Measurements from ENCODE around the gene BCKDHA. TPM values are rescaled to one million over a fixed set of nuclear protein-coding genes. Genes with fewer than 3 reads are reported as not detected.

The BCKDHA gene
- total and polyA plus RNA-seq, 9 of the 15 experiments (the other 6 are each of a cell fraction or from before 2014, with no cell fraction given), result 4.5 to 52.5 (median 14.1) TPM

DNA sequence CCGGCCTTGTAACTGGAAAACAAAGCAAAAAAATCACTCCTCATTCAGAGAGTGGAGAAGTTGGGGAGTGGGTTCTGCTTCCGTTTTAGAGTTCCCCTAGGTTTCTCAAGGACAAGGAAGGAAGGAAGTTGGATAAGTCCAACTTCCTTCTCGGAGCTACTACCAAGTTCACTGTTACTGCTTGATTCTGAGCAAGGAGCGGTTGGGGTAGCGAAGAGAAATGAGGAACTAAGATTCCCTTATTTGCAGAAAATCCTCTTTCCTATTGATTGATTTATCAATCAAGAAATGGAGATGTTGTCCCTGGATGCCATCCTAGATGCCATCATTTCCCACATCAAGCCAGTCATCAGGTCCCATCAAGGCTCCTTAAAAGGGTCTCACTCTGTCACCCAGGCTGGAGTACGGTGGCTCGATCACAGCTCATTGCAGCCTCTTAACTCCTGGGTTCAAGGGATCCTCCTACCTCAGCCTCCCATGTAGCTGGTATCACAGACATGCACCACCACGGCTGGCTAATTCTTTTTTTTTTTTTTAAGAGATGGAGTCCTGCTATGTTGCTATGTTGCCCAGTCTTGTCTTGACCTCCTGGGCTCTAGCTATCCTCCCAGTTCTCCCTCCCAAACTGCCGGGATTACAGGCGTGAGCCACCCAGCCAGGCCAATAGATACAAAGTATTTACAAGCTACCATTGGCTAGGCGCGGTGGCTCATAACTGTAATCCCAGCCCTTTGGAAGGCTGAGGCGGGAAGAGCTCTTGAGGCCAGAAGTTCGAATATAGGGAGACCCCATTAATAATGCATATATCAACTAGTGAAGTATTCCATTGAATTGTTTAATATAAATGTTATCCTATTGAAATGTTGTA is 32.9 kb upstream of the BCKDHA start (continued):
- TF ChIP-seq ZNF253 (CRISPR knock-in tag; conservative IDR thresholded peaks at IDR 0.05), result no peak
- no peak for TF ChIP-seq SAFB (IDR thresholded peaks at IDR 0.05; ENCODE audit: borderline replicate concordance, low read depth, low read length)
- TF ChIP-seq SMARCA5 (IDR thresholded peaks at IDR 0.05), result peak; percentile 50; the same call in 1 of the 2 replicates
- TF ChIP-seq, protein P1, sequence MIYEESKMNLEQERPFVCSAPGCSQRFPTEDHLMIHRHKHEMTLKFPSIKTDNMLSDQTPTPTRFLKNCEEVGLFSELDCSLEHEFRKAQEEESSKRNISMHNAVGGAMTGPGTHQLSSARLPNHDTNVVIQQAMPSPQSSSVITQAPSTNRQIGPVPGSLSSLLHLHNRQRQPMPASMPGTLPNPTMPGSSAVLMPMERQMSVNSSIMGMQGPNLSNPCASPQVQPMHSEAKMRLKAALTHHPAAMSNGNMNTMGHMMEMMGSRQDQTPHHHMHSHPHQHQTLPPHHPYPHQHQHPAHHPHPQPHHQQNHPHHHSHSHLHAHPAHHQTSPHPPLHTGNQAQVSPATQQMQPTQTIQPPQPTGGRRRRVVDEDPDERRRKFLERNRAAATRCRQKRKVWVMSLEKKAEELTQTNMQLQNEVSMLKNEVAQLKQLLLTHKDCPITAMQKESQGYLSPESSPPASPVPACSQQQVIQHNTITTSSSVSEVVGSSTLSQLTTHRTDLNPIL (CRISPR knock-in tag; IDR thresholded peaks at IDR 0.05), result no peak
- TF ChIP-seq ZNF217 (CRISPR knock-in tag; IDR thresholded peaks at IDR 0.05), result no peak
- TF ChIP-seq SNIP1 (IDR thresholded peaks at IDR 0.05; ENCODE audit: low read depth), result no peak
- TF ChIP-seq, protein P2, sequence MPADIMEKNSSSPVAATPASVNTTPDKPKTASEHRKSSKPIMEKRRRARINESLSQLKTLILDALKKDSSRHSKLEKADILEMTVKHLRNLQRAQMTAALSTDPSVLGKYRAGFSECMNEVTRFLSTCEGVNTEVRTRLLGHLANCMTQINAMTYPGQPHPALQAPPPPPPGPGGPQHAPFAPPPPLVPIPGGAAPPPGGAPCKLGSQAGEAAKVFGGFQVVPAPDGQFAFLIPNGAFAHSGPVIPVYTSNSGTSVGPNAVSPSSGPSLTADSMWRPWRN (IDR thresholded peaks at IDR 0.05; ENCODE audit: low read depth), result 0 out of 2 replicates have a peak, but pooled peaks have one; percentile 12
- TF ChIP-seq SOX6 (IDR thresholded peaks at IDR 0.05), result no peak
- no peak for TF ChIP-seq POLR2A (conservative IDR thresholded peaks at IDR 0.05)
- no peak for TF ChIP-seq TARDBP (IDR thresholded peaks at IDR 0.05)
- TF ChIP-seq RB1 (IDR thresholded peaks at IDR 0.05; ENCODE audit: low read depth), result no peak
- TF ChIP-seq, protein P3, sequence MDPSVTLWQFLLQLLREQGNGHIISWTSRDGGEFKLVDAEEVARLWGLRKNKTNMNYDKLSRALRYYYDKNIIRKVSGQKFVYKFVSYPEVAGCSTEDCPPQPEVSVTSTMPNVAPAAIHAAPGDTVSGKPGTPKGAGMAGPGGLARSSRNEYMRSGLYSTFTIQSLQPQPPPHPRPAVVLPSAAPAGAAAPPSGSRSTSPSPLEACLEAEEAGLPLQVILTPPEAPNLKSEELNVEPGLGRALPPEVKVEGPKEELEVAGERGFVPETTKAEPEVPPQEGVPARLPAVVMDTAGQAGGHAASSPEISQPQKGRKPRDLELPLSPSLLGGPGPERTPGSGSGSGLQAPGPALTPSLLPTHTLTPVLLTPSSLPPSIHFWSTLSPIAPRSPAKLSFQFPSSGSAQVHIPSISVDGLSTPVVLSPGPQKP (CRISPR knock-in tag; IDR thresholded peaks at IDR 0.05), result no peak
- TF ChIP-seq, protein P4, sequence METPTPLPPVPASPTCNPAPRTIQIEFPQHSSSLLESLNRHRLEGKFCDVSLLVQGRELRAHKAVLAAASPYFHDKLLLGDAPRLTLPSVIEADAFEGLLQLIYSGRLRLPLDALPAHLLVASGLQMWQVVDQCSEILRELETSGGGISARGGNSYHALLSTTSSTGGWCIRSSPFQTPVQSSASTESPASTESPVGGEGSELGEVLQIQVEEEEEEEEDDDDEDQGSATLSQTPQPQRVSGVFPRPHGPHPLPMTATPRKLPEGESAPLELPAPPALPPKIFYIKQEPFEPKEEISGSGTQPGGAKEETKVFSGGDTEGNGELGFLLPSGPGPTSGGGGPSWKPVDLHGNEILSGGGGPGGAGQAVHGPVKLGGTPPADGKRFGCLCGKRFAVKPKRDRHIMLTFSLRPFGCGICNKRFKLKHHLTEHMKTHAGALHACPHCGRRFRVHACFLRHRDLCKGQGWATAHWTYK (CRISPR knock-in tag; IDR thresholded peaks at IDR 0.05), result no peak
- TF ChIP-seq POLR2B (IDR thresholded peaks at IDR 0.05; ENCODE audit: low read depth, partially characterized antibody), result no peak
- TF ChIP-seq NR4A1 (CRISPR knock-in tag; IDR thresholded peaks at IDR 0.05), result no peak
- no peak for TF ChIP-seq NR4A1 (tag; IDR thresholded peaks at IDR 0.05)
- TF ChIP-seq, protein P5, sequence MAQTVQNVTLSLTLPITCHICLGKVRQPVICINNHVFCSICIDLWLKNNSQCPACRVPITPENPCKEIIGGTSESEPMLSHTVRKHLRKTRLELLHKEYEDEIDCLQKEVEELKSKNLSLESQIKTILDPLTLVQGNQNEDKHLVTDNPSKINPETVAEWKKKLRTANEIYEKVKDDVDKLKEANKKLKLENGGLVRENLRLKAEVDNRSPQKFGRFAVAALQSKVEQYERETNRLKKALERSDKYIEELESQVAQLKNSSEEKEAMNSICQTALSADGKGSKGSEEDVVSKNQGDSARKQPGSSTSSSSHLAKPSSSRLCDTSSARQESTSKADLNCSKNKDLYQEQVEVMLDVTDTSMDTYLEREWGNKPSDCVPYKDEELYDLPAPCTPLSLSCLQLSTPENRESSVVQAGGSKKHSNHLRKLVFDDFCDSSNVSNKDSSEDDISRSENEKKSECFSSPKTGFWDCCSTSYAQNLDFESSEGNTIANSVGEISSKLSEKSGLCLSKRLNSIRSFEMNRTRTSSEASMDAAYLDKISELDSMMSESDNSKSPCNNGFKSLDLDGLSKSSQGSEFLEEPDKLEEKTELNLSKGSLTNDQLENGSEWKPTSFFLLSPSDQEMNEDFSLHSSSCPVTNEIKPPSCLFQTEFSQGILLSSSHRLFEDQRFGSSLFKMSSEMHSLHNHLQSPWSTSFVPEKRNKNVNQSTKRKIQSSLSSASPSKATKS (CRISPR knock-in tag; IDR thresholded peaks at IDR 0.05), result no peak
- TF ChIP-seq FOXK1 (CRISPR knock-in tag; IDR thresholded peaks at IDR 0.05; ENCODE audit: borderline replicate concordance), result no peak
- no peak for TF ChIP-seq ZNF57 (CRISPR knock-in tag; IDR thresholded peaks at IDR 0.05)
- TF ChIP-seq PHF8 (IDR thresholded peaks at IDR 0.05; ENCODE audit: borderline replicate concordance, low read length), result no peak
- TF ChIP-seq ZFP1 (CRISPR knock-in tag; IDR thresholded peaks at IDR 0.05), result no peak
- TF ChIP-seq ZC3H4 (CRISPR knock-in tag; IDR thresholded peaks at IDR 0.05; ENCODE audit: borderline replicate concordance), result no peak
- TF ChIP-seq, protein P6, sequence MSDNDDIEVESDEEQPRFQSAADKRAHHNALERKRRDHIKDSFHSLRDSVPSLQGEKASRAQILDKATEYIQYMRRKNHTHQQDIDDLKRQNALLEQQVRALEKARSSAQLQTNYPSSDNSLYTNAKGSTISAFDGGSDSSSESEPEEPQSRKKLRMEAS (CRISPR knock-in tag; IDR thresholded peaks at IDR 0.05), result no peak; the same call in 1 of the 2 replicates

All from K562 (cell line).